ENCODE measurements around the gene NCS1. TPM values are rescaled to one million over a fixed set of nuclear protein-coding genes. Genes with fewer than 3 reads are reported as not detected.

Gene NCS1
- total and polyA plus RNA-seq, 2 donors (not counting 1 experiment from before 2014, with no cell fraction given): 44.9 to 52.0 TPM

DNA sequence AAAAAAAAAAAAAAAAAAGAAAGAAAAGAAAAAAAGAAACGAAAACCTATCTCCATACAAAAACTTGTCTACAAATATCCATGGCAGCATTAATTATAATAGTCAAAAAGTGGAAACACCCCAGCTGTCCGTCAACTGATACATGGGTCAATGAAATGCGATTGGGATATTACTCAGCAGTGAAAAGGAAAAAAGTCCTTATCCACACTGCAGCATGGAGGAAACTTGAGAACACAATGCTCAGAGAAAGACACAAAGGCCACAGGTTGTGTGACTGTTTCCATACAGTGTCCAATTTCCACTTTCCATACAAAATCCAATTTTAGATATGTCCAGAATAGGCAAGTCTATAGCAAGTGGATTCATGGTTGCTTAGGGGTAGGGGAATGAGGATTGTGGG, 24.3 kb upstream of the NCS1 start:
- no peaks in the 10 kb centered on the region for H3K9me3 ChIP-seq (ENCODE audit: control insufficient read depth, insufficient read depth, low read depth, low read length)
- no peaks in the 10 kb centered on the region for H3K27me3 ChIP-seq (ENCODE audit: control insufficient read depth, insufficient read depth, low read length)
- H3K4me3 ChIP-seq (replicated peaks in 1 of 4; ENCODE audit: control extremely low read depth in 1 of 4, insufficient read depth in 1 of 4, low read depth in 3 of 4, low read length in 4 of 4): no peak overlapping the region
- H3K36me3 ChIP-seq (ENCODE audit: control insufficient read depth, insufficient read depth, low read length): no peaks in the 10 kb centered on the region
- DNase-seq (ENCODE audit: low read depth in 2 of 2): no peak
- H3K27ac ChIP-seq (ENCODE audit: insufficient read depth, low read length): no peak overlapping the region
- peaks cover 2% of the 10 kb centered on the region for H3K4me1 ChIP-seq (ENCODE audit: control insufficient read depth, extremely low read depth, insufficient read depth, low read length)
- H2AFZ ChIP-seq (ENCODE audit: low read length): no peak overlapping the region
- H3K9ac ChIP-seq (ENCODE audit: insufficient read depth, low read length): no peak overlapping the region
- TF ChIP-seq, protein P1, sequence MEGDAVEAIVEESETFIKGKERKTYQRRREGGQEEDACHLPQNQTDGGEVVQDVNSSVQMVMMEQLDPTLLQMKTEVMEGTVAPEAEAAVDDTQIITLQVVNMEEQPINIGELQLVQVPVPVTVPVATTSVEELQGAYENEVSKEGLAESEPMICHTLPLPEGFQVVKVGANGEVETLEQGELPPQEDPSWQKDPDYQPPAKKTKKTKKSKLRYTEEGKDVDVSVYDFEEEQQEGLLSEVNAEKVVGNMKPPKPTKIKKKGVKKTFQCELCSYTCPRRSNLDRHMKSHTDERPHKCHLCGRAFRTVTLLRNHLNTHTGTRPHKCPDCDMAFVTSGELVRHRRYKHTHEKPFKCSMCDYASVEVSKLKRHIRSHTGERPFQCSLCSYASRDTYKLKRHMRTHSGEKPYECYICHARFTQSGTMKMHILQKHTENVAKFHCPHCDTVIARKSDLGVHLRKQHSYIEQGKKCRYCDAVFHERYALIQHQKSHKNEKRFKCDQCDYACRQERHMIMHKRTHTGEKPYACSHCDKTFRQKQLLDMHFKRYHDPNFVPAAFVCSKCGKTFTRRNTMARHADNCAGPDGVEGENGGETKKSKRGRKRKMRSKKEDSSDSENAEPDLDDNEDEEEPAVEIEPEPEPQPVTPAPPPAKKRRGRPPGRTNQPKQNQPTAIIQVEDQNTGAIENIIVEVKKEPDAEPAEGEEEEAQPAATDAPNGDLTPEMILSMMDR (conservative IDR thresholded peaks at IDR 0.05 in 1 of 2, IDR thresholded peaks at IDR 0.05 in 1 of 2; ENCODE audit: low read depth in 1 of 2, low read length in 2 of 2): no peak
- no peak for TF ChIP-seq EZH2 (IDR thresholded peaks at IDR 0.05; ENCODE audit: low read length, missing control alignments)
- no peak overlapping the region for H3K4me2 ChIP-seq (ENCODE audit: extremely low read depth, insufficient read depth, low read length)
- H3K79me2 ChIP-seq (ENCODE audit: control insufficient read depth, insufficient read depth, low read length): no peaks in the 10 kb centered on the region
- no peaks in the 10 kb centered on the region for H4K20me1 ChIP-seq (ENCODE audit: control insufficient read depth, extremely low read depth, insufficient read depth, low read length)

DNA sequence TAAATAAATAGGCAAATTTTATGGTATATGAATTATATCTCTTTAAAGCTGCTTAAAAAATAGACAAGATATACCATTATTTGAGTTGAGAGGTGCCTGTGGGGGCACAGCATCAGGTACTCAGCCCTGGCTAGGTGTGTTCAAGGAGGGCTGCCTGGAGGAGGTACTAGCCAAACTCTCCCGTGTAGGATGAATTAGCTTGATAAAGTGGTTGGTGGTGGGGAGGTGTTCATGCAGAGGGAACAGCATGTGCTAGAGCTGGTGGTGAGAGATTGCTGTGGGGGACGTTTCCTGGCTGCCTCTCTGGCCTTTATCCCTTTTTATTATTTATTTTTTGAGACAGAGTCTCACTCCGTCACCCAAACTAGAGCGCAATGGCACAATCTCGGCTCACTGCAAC, 23.2 kb upstream of the NCS1 start:
- Histone ChIP-seq H3K4me3 (replicated peaks in 1 of 4; ENCODE audit: control extremely low read depth in 1 of 4, insufficient read depth in 1 of 4, low read depth in 3 of 4, low read length in 4 of 4) (no peak overlapping the region), H3K27me3 (ENCODE audit: control insufficient read depth, insufficient read depth, low read length) (no peaks in the 10 kb centered on the region), H3K36me3 (ENCODE audit: control insufficient read depth, insufficient read depth, low read length) (no peaks in the 10 kb centered on the region), H4K20me1 (ENCODE audit: control insufficient read depth, extremely low read depth, insufficient read depth, low read length) (no peaks in the 10 kb centered on the region), H3K4me1 (ENCODE audit: control insufficient read depth, extremely low read depth, insufficient read depth, low read length) (peaks cover 2% of the 10 kb centered on the region), H3K4me2 (ENCODE audit: extremely low read depth, insufficient read depth, low read length) (no peak overlapping the region), H2AFZ (ENCODE audit: low read length) (no peak overlapping the region), H3K9me3 (ENCODE audit: control insufficient read depth, insufficient read depth, low read depth, low read length) (no peaks in the 10 kb centered on the region), H3K79me2 (ENCODE audit: control insufficient read depth, insufficient read depth, low read length) (no peaks in the 10 kb centered on the region), H3K9ac (ENCODE audit: insufficient read depth, low read length) (no peak overlapping the region), H3K27ac (ENCODE audit: insufficient read depth, low read length) (no peak overlapping the region)
- TF ChIP-seq EZH2 (IDR thresholded peaks at IDR 0.05; ENCODE audit: low read length, missing control alignments): no peak
- TF ChIP-seq, protein P1 (conservative IDR thresholded peaks at IDR 0.05 in 1 of 2, IDR thresholded peaks at IDR 0.05 in 1 of 2; ENCODE audit: low read depth in 1 of 2, low read length in 2 of 2): no peak
- no peak for DNase-seq (ENCODE audit: low read depth in 2 of 2)

DNA sequence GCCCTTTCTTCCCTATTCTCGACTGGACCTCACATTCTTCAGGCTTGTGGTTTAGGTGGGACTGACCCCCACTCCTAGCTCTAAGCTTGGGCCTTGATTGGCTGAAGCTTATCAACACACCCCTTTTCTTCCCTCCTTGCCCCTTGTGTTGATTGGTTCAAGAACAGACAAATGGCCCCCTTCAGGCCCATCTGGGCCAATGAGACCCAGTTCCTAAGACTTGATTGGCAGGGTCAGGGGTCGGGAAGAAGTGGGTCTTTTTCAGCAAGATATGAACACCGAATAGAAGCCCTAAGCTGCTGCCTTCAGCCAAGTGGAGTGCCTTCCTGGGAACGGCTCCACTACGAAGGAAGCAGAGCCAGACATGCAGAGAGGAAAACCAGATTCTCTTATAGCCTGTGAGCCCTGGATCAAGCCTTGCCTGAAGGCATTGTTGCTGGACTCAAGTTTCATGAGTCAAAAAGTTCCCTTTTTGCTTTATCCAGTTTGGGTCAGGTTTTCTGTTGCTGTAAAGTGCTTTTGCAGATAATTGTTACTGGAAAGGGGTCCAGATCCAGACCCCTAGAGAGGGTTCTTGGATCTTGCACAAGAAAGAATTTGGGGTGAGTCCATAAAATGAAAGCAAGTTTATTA, 22.4 kb upstream of the NCS1 start:
- Histone ChIP-seq H3K79me2 (ENCODE audit: control insufficient read depth, insufficient read depth, low read length) (no peaks in the 10 kb centered on the region), H2AFZ (ENCODE audit: low read length) (no peak overlapping the region), H3K4me3 (replicated peaks in 1 of 4; ENCODE audit: control extremely low read depth in 1 of 4, insufficient read depth in 1 of 4, low read depth in 3 of 4, low read length in 4 of 4) (no peak overlapping the region), H4K20me1 (ENCODE audit: control insufficient read depth, extremely low read depth, insufficient read depth, low read length) (no peaks in the 10 kb centered on the region), H3K9ac (ENCODE audit: insufficient read depth, low read length) (no peak overlapping the region), H3K9me3 (ENCODE audit: control insufficient read depth, insufficient read depth, low read depth, low read length) (no peaks in the 10 kb centered on the region), H3K27ac (ENCODE audit: insufficient read depth, low read length) (no peak overlapping the region), H3K4me1 (ENCODE audit: control insufficient read depth, extremely low read depth, insufficient read depth, low read length) (peaks cover 2% of the 10 kb centered on the region), H3K27me3 (ENCODE audit: control insufficient read depth, insufficient read depth, low read length) (no peaks in the 10 kb centered on the region), H3K36me3 (ENCODE audit: control insufficient read depth, insufficient read depth, low read length) (no peaks in the 10 kb centered on the region), H3K4me2 (ENCODE audit: extremely low read depth, insufficient read depth, low read length) (no peak overlapping the region)
- no peak for DNase-seq (ENCODE audit: low read depth in 2 of 2)
- no peak for TF ChIP-seq EZH2 (IDR thresholded peaks at IDR 0.05; ENCODE audit: low read length, missing control alignments)
- TF ChIP-seq, protein P1 (conservative IDR thresholded peaks at IDR 0.05 in 1 of 2, IDR thresholded peaks at IDR 0.05 in 1 of 2; ENCODE audit: low read depth in 1 of 2, low read length in 2 of 2): no peak

Data from fibroblast of lung (primary cell).